CD4-positive, alpha-beta T cell treated with Interleukin-15 for 4 hours (primary cell): ENCODE results near the gene GALNT17.

Experiments
- DNase-seq: peaks from one replicate; pipeline ENCODE4 v3.0.0-alpha.2; 2020; ENCODE audit warnings: low spot score

Gene GALNT17

DNA sequence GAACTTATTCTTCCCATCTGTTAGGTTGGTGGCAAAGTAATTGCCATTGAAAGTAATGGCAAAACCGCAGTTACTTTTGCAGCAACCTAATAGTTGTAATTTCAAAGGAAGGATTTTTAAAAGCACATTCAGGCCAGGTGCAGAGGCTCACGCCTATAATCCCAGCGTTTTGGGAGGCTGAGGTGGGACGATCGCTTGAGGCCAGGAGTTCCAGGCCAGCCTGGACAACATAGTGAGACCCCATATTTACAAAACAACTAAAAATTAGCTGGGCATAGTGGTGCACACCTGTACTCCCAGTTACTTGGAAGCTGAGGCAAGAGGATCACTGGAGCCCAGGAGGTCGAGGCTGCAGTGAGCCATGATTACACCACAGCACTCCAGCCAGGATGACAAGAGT, 374.9 kb downstream of the GALNT17 start:
- no peak for DNase-seq

DNA sequence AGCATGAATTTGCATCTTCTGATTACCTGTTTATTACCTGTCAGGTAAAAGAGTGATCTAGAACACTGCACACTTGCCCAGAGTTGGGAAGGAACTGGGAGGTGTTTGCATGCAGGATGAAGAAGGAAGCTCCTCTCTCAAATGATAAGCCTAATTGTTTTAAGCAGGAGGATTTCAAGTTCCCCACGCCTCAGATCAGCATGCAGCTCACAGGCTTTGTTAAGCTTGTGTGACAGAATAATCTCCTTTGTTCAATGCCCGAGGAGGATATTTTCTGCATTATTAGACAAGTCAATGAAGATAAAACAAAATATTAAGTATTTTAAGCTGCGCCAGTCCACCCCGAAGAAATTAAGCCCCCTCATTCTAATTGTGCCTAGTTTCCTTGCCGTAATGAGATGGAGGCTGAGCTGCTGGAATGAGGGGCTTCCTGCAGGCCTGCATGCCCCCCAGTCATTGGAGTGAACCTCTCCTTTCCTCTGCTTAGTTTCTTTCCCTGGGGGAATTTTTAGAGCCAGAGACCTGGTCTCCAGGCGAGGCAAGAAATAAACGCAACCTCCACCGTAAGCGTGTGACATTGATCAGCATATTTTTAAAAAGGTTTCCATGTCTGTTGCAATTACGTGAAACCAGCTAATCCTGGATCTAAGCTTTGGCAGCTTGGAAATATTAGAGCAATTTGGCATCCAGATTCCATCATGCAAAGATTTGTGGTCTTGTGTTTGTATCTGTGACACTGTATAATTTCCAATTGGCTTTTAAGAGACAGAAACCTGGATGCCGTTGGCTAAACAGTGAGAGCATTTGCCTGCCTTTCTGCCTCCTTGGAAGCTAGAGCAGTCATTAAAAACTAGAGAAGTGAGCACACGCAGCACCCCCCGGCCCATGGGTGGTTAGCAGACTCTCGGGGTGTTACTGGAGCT, 376.0 kb downstream of the GALNT17 start:
- DNase-seq = no peak

- DNase-seq = no peak
Observed at GRCh38 chr7:71509381-71509780, 377.4 kb downstream of the GALNT17 start.

GRCh38 chr7:71511361-71511807, 379.4 kb downstream of the GALNT17 start:
- DNase-seq = no peak

- DNase-seq = no peak
Observed at GRCh38 chr7:71517940-71518699, 386.2 kb downstream of the GALNT17 start.

DNA sequence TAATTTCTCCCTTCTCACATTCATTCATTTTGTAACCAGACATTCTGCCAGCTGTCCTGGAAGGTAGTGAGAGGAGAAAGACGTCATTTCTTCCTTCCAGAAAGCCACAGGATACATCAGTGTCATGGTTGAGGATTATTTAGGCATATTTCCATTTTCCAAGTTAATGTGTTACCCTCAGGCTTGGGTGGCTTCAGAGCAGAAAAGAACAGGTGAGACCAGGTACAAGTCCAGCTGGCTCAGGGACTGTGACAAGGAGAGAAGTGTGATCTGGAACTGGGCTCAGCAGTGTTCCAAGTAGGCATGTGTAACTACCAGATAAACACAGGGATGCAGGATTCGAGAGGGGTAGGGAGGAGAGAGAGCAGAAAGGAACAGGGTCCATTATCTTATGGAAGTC, 386.9 kb downstream of the GALNT17 start:
- no peak for DNase-seq

DNA sequence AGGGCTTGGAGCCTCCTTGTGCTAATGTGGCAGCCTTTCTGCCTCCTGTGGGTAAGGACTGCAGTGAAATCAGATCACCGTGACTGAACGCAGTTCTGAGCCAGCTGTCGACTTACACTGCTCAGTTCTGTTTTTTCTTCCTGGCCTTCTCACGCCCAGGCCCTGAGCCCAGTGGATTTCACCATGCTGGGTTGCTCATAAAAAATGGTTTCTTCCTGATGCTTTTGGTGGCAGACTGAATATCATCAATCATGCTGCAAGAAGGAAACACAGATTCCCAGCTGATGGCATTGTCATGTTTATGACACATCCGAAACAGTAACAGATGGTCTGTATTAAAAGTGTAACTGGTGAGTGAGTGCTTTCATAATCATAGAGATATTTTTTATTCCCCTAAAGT, 389.6 kb downstream of the GALNT17 start:
- no peak for DNase-seq

DNA sequence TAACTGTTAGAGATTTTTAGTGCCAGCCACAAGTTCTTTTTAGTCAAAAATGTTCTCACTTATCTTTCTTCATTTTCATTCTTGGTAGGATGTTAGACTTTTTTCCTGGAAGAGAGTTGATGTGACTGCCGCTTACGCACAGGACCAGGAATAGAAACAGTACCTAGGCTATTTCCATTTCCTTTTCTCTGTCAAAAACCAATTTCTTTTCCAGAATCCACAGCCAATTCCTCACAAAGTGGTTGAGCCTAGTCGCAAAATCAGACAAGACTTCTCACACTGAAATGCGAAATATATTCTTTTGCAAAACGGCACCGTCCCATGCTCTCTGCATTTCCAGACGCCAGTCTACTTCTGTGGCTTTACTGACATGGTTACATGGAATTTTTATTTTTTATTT, 394.2 kb downstream of the GALNT17 start:
- no peak for DNase-seq

GRCh38 chr7:71527213-71527612, 395.3 kb downstream of the GALNT17 start:
- no peak for DNase-seq

GRCh38 chr7:71535616-71536015, 403.7 kb downstream of the GALNT17 start:
- DNase-seq = no peak

DNA sequence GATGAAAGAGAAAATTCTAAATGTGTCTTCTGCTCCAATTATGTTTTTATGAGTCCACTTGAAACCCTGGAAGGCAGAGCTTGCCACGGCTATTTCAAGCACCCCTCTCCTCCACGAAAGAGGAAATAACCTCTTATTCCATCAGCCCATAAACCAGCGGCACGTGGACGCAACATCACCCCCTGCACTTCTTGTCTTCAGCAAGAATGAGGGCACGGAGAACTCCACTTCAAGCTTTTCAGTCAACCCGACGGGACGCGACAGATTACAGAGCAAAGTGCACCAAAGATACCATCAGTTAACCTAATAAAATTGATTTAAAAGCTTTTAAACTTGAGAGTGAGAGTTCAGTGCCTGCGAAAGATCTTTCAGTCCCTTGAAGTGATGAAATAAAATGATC, 406.3 kb downstream of the GALNT17 start:
- no peak for DNase-seq

DNA sequence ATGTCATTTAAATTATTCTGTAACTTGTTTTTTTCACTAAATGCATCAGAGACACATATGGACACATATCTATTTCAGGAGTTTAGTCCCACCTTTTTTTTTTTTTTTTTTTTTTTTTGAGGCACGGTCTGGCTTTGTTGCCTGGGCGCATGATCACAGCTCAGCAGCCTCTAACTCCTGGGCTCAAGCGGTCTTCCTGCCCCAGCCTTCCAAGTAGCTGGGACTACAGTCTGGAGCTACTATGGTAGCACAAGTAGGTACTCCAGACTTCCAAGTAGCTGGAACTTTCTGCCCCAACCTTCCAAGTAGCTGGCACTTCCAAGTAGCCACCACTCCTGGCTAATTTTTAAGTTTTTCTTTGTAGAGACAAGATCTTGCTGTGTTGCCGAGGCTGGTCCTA, 407.7 kb downstream of the GALNT17 start:
- DNase-seq = no peak

DNA sequence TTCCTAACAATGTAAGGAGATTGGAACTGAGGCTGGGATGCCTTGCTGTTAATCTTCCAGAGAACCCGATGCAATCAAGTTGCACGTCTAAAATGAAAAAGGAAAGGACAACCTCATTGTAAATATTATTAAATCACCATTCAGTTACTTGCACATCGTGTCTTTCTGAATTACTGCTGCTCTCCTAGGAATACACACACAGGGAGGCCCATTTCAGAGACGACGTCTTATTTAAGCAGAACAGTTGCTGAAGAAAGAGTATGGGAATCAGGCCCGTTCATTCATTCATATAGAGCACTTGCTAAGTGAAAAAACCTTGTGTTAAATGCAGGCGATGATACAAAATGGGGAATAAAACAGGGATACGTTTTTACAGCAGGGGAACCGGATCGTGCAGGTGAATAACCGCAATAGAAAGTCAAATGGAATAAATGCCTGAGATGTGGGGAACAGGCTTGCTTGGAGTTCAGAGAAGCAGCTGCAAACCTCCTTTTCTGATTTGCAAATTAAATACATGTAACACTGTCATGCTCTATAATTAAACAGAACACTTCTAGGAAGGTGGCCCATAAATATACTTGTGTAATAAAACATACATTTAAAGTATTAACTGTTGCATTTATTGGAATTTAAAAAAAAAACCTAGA, 409.9 kb downstream of the GALNT17 start:
- no peak for DNase-seq

DNA sequence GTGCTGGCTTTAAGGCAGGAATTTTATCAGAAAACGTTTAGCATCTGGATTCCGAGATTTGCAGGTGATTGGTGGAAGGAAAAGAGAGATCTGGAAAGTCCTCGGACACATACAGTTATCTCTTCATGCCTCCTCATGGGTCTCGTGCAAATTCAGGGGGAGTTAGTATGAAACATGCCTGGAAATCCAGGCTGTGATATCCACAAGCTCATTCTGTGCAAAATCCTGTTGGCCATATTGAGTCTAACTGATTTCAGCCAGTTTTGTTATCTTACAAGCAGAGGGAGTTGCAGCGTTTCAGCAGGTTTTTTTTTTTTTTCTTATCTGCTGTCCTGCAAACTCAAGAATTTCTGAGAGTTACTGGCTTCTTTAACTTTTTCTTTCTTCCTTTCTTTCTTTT, 411.5 kb downstream of the GALNT17 start:
- DNase-seq = no peak

DNA sequence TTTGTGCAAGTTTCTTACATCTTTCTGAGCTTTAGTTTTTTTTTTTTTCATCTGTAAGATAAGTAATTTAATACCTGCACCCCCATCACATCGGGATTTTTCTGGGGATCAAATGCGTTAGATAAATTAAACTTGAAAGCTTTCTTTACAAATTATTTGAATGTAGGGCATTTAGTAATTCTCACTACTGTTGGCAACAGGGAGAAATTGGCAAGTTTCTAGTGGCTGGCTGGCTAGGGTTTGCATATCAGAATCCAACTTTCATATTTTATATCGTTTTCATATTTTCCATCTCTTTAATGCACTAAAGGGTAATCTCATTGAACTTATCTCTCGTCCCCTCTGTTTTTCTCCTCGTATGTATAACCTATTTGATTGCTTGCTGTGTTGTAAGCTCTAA, 412.9 kb downstream of the GALNT17 start:
- DNase-seq = no peak

DNA sequence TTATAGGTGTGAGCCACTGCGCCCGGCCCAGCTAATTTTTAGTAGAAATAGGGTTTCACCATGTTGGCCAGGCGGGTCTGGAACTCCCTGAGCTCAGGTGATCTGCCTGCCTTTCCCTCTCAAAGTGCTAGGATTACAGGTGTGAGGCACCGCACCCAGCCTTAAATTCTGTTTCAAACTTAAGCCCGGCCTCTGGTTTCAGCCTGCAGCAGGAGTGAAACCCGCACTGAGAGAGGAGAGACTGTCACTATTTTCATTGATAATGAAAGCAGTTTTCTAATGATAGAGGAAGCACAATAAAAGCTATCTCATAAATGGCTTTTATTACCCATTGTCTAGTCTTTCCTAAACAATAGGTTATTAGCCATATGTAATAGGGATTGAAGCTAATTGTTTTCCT, 415.5 kb downstream of the GALNT17 start:
- no peak for DNase-seq

- no peak for DNase-seq
Observed at GRCh38 chr7:71548746-71549145, 416.8 kb downstream of the GALNT17 start.

DNA sequence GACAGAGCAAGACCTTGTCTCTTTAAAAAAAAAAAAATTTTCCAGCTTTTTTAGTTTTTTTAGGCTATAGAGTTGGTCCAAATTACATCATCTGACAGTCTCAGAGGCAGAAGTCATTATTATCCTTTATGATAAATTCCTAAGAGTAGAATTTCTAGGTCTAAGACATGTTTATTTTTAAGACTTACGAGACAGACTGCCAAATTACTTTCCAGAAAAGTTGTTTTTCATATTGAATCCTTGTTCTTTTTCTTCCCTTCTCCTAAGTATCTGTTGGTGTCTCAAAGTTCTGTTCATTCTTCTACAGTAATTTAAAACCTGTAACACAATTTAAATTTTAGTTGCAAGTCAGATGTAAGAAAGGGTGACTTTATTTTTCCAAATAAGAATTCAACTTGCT, 421.4 kb downstream of the GALNT17 start:
- no peak for DNase-seq

DNA sequence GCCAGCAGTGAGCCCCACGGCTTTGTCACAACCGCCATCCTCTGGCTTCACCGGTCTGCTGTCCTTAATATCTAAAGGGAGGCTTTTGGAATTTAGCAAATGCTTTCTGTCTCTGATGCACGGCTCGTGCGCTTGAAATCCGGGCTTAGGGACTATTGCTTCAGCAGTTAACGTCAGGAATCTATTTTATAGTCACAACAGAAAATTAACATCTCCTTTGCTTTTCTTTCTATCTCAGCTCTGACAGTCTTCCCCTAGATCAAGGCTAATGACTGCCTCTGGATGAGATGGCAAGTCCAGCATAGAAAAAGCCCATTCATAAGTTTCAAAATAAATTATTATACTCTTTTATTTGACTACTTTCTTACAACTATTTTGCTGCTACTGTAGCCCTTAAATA, 423.8 kb downstream of the GALNT17 start:
- no peak for DNase-seq

- DNase-seq = no peak
Observed at GRCh38 chr7:71558806-71559613, 427.1 kb downstream of the GALNT17 start.

DNA sequence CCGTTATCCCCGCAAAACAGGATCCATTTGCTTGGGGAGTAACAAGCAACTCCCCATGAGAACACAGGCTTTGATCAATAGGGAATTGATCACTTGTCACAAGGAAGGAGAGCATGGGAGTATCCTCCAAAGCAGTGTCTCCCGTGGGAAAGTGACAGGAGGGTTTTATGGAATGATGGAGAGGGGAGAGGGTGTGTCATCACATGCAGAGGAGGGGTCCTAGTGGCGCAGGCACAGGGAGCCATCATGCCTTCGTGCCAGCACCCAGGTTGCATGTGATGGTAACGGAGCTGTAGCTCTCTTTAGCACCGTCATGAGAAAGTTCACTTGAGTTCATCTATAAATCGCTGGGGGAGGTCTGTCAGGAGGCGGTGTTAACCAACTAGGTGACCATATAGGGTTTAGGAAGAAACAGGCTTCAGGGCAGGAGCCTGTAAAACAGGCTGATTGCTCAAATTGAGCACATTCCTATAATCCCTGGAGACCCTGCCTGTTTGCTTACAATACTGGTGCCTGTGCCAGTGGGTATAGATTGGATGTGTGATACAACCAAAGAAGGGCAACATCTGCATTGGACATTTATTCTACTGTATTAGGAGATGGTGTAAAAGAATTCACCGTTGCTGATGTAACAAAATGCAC, 428.5 kb downstream of the GALNT17 start:
- no peak for DNase-seq
